Peyer's patch (tissue), 4 donors: ENCODE data around the gene ZFR.

ENCODE experiments used
- CTCF ChIP-seq, 6 experiments: fragments of 450-650 bp in 4 of 6; fragments of 200-600 bp in 2 of 6; sonication (generic) in 1 of 6; IDR thresholded peaks; one replicate each; pipeline ENCODE4 v1.5.1; 2017 to 2019; ENCODE audit warnings: antibody characterized with exemption in 6 of 6, mild to moderate bottlenecking in 3 of 6, moderate library complexity in 1 of 6
- POLR2A ChIP-seq, 2 donors: fragments of 450-650 bp; IDR thresholded peaks; one replicate each; pipeline ENCODE4 v1.5.1; 2017; ENCODE audit warnings: antibody characterized with exemption in 2 of 2, mild to moderate bottlenecking in 2 of 2, moderate library complexity in 2 of 2

- peak in 1 of 6 experiments; percentile 8 for TF ChIP-seq CTCF (IDR thresholded peaks at IDR 0.05)
- TF ChIP-seq POLR2A (IDR thresholded peaks at IDR 0.05): peak; percentile 84 to 92
Measured at GRCh38 chr5:32312595-32313332, 131.8 kb downstream of the ZFR start, which contains the start of gene MTMR12.
